GM08714 (cell line): Measurements from ENCODE around the gene CUX1.
"Not testable (repeated sequence)": the region's sequence is repeated elsewhere in the genome, so short reads cannot be mapped to it uniquely, and the experiment has no call there.

ENCODE experiments used
- H3K4me3 ChIP-seq: fragments of 200-500 bp; sonication (Bioruptor generic); 2 replicates; pipeline ENCODE4 v1.5.1; 2014; ENCODE audit warnings: mild to moderate bottlenecking, low read length, inconsistent platforms
- ZNF274 ChIP-seq: IDR thresholded peaks from 2 replicates; pipeline ENCODE4 v1.6.1; 2012; ENCODE audit warnings: mild to moderate bottlenecking, low read depth, low read length

The CUX1 gene

DNA sequence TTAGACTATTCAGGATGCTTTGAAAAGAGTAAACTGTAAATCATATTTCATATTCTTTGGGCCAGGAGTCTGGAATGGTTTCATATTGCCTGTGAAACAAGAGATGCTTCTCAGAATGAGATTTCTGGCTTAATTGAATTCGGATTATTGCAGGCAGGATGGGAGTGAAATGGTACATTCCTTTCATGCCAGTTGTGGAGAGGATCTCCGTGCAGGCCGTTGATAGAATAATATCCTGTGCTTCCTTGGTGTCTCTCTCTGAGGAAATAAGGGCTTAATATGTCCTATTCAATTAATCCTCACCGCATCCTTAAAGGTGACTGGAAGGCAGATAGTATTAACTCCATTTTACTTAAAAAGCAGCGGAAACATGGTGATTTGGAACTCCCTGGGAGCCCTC, 56.6 kb downstream of the CUX1 start:
- no peak overlapping the region for H3K4me3 ChIP-seq
- no peak for TF ChIP-seq ZNF274

DNA sequence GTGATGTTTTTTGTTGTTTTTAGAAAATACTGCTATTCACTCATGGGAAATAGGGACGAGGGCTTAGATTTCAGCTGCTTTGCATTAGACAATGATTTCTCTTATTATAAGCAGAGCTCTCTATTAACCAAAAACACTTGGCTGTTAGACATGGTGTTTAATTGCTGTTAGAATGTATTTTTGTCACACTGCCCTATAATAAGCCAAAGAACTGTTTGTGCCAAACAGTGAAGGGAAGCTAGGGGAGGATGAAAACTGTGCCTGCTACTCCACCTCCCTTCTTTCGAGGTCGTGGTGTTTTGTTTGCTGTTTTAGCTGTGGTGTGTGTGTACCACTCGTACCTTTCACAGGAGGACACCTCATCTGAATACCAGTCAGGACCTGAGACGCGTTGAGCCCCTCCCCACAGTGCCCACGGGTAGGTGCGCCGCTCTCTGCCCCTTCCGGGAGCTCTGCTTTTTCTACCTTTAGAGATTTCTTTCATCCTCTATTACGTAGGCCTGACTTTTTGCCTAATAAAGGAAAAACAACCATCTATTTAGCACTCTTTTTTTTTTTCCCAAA, 57.9 kb downstream of the CUX1 start:
- TF ChIP-seq ZNF274: no peak
- H3K4me3 ChIP-seq: no peak overlapping the region

DNA sequence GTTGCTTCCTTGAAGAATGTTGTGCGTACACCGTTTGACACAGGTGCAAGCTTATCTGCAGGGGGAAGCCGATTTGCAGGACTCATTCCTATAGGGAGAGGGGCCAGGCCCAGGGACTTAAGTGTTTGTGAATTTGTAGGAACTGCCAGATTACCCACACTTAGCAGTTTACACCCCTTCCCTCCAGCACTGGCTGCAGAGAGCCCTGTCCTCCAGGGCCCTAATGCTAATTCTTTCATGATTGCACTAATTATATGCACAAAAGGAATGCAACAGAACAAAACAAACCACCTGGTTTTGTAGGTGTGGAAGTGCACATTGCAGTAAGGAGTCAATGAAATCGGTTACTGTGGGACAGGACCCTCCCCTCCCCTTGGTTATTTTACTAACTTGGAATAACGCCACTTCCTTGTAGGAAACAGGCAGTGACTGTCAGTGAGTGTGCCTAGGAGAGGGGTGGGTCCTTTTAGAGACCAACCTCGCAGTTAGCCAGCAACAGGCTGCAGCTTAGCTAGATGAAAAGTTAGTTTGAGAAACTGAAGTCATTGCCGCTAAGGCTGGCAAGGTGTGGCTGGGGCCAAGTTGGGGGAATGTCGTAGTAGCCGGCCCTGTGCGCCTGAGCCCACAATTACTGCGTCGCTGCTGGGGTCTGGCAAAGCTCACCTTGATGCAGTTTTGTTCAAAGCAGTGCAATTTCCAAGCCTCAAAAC, 60.6 kb downstream of the CUX1 start:
- no peak for TF ChIP-seq ZNF274
- H3K4me3 ChIP-seq: no peak overlapping the region

DNA sequence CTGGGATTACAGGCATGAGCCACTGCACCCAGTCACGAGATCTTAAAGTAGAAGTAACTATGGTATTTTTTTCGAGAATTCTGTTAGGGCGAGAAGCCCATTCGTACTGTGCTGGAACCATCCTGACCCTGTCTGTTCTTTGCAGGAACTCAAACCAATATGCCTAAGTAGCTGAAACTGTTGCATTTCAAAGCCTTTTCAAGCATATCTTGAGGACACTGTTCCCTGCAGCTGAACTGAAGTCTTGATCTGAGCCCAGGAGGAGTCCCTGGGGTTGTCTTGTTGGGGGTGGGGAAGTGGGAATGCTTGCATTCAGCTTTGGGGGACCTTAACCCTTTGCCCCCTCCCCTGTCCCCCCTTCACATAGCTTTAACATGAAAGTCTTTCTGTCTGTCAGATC, 61.5 kb downstream of the CUX1 start:
- TF ChIP-seq ZNF274: no peak

DNA sequence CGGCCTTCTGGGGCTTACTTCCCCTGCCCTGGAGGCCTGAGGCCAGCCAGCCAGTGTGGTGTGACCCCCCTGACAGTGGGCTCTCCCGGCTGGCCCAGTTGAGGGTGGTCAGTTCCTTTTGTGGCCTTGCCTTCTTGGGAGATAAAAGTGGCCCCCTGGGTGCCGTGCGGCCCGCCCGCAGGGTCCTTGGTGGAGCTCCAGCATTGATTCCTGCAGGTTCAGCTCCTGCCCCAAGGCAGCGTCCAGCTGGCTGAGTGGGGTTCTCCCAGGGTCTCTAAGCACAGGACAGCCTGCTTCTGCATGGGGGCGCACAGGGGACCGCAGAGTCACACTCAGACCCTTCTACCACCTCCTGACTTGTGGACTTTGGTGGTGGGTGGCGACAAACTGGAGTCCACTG, 62.1 kb downstream of the CUX1 start:
- no peak overlapping the region for H3K4me3 ChIP-seq
- no peak for TF ChIP-seq ZNF274

More for the DNA sequence above, 61.5 kb downstream of the CUX1 start:
- H3K4me3 ChIP-seq: no peak overlapping the region

DNA sequence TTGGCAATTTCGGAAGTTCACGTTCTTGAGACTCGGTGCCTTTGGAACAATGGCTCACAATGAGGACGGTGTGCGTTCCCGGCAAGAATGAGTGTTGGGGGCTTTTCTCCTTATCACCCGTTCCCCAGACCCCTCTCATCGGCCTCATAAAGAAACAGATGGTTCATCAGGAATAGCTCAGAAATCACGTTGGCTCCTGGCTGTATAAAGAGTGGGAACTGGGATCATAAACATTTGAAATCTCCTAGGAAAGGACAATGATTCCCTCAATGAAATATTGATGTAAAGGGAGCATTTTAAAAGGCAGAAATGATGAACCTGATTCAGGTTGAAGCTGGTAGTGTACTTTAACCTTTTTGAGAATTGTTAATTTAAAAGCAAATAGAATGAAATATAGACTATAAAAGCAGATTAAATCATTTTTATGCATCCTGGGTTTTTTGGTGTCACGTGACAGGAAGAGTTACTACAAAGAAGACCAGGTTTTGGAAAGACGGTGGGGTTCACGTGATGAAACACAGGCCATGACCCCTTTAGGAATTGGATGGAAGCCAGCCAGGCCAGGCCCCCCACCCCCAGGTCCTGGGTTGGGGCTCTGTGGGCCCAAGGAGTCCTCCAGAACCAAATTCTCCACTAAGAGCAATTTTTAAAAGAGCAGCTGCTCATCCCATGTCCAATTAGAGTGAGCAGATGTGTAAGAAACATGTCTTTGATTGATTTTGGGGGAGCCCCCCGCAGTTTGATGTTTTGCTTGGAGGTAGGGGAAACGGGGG, 63.0 kb downstream of the CUX1 start:
- H3K4me3 ChIP-seq: no peak overlapping the region
- no peak for TF ChIP-seq ZNF274

DNA sequence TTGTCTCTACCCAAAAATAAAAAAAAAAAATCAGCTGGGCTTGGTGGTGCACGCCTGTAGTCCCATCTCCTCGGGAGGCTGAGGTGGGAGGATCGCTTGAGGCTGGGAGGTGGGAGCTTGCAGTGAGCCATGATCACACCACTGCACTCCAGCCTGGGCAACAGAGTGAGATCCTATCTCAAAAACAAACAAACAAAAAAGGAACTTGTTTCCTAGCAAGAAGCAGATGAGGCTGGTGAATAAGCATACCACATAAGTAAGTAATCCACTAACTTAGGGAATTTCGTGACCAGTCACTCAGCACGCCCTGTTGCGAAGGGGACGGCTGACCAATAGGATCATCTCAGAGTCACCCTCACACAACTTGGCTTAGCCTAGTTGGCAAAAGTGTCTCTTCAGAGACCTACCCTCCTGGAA, 64.6 kb downstream of the CUX1 start:
- no peak overlapping the region for H3K4me3 ChIP-seq
- TF ChIP-seq ZNF274: no peak

DNA sequence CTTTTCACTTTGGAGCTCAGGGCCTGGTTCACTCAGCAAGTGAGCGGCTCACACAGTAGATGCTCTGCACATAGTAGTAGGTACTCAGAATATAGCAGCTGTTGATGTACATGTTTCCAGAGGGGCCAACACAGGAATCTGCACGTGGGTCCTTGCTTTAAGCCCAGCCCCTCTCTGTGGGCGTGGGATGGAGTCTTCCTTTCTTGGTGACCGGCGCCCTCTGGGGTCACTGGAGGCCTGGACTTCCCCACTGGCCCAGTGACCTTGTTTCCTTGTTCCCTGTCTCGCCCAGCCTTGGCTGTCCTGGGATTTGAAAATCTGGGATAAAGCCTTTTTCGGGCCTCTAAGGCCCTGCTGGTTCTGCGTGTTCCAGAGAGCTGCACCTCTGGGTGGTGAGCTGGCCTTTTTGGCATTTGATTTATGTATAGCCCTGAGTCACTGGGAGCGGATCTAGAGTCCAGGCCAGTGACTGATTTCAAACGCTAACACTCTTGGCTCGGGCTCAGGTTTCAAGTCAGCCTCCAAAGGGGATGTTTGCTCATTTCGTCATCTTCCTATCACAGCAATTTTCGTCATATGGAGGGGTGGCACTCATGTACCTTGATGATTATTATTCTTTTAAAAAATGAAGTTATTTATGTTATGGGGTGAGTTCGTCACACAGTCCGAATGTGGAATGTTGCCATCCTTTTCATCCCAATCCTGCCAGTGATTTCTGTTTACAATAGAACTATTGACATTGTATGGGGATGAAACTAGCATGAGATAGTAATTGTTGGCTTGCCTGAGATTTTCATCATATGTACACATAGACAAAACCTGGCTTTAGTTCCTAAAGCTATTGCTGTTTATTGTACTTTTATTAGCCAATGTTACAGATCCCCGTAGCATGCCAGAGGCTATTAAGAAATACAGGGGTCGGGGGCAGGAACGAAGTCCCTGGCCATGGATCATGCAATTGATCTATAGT, 65.5 kb downstream of the CUX1 start:
- H3K4me3 ChIP-seq: no peak overlapping the region
- no peak for TF ChIP-seq ZNF274

DNA sequence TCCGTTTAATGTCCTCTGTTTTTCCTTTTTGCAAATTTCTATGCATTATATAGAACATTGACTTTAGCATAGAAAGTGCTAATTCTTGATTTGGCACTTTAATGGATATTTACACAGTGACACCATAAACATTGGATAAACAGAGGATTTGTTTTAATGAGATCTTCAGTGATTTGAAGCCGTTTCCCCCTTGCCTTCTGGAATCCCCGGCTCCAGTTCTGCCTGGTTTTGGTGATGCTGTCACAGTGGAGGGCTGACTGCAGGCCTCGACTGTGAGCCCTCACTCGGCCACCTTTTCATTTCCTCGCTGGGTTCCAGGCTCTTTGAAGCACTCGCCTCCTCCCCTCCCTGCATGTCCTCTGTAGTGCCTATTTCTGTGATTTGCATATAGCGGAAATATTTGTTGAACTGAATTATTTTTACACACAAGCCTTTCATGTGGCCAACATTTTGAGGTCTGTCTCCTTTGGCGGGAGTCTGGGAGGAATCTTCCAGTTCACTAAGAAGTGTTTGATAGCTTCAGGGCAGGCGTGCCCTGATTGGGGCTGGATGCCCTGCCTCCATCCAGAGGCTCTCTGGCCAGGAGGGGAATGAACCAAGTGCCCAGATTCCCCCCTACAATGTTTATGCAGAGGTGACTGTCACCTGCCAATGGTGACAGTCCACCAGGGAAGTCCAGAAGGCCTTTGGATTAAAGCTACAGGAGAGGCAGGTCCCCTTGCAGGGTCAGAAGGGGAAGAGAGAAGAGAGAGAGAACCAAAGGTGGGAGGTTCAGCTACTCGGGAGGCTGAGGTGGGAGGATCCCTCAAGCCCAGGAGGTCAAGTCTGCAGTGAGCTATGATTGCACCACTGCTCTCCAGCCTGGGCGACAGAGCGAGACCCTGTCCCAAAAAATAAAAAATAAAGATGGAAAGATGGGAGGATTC, 67.5 kb downstream of the CUX1 start:
- TF ChIP-seq ZNF274: no peak
- no peak overlapping the region; the same call in 1 of the 2 replicates for H3K4me3 ChIP-seq

DNA sequence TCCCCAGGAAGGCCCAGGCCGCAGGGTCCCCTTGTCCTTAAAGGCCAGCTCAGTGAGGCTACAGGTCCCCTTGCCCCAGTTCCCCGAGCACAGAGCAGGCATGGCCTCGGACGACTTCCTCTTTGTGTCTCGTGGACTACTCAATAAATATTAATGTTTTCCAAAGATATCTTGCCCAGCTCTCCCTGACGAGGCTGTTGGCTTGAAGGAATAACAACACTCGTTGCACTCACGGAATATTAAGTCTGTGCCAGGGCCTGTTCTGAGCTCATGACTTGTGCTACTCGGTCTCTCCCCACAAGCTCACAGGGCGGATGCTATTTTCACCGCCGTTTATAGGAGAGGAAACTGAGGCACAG, 68.2 kb downstream of the CUX1 start:
- no peak for TF ChIP-seq ZNF274

DNA sequence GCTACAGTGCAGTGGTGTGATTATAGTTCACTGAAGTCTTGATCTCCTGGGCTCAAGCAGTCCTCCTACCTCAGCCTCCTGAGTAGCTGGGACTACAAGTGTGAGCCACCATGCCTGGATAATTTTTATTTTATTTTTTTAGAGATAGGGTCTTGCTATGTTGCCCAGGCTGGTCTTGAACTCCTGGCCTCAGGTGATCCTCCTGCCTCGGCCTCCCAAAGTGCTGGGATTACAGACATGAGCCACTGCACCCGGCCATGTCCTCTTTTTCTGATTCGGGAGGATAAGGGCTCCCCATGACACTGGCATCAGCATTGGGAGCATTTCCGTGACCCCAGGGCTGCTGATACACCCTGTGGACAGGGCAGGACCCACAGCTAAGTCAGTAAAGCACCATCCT, 69.9 kb downstream of the CUX1 start:
- H3K4me3 ChIP-seq: not testable (repeated sequence)

More for the DNA sequence above, 68.2 kb downstream of the CUX1 start:
- no peak overlapping the region for H3K4me3 ChIP-seq

DNA sequence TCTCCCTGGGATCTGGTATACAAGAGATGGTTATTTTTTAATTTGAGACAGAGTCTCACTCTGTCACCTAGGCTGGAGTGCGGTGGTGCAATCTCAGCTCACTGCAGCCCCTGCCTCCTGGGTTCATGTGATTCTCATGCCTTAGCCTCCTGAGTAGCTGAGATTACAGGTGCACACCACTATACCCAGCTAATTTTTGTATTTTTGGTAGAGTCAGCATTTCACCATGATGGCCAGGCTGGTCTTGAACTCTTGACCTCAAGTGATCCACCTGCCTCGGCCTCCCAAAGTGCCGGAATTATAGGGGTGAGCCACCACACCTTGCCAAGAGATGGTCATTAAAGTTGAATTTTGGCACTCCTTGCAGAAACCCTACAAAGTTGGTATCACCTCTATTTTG, 71.1 kb downstream of the CUX1 start:
- H3K4me3 ChIP-seq: not testable (repeated sequence)
